GM21737 (cell line): ENCODE data around the gene GPR12.
"Not testable (repeated sequence)": the region's sequence is repeated elsewhere in the genome, so short reads cannot be mapped to it uniquely, and the experiment has no call there.

Experiments
- ATAC-seq: cut with Tn5 transposase; IDR thresholded peaks from one replicate; pipeline ENCODE4 v1.9.1; 2021; ENCODE audit warnings: mild to moderate bottlenecking, moderate library complexity; ENCODE audit not compliant: unreplicated experiment

GPR12 gene

DNA sequence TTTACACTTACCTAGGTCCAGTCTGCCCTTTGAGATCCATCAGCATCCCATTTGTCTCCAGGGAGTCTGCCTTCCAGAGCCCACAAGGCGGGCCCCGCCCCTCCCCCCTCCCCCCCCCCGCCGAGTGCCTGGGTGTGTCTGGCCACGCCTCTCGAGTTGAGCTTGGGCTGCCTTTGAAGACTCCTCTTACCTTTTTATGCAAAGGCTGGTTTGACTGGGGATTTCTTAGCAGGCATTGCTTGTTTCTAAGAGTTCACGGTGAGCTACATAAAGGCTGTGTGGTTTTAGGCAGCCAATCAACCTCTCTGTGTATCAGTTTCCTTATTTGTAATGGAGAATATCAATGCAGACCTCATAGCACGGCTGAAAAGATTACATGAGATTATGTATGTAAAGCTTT, 11.3 kb downstream of the GPR12 start:
- no peak for ATAC-seq

GRCh38 chr13:26747706-26748105, 12.9 kb downstream of the GPR12 start:
- no peak for ATAC-seq

DNA sequence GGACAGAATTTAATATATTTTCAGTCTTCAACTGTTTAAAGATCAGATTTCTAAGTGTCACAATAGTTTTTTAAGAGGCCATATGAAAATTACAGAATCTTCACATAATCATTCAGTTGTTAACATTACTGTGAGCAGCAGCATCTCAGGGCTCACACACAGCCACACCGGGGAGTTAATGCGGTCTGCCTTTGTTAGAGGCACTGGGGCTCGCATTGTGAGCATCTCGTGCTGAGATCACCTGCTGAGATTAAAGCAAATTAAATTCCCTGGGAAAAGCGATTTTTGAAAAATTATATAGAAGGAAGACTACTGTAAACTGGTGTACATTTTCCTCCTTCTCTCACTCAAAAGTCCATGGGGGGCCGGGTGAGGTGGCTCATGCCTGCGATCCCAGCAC, 16.6 kb downstream of the GPR12 start:
- ATAC-seq, result no peak

DNA sequence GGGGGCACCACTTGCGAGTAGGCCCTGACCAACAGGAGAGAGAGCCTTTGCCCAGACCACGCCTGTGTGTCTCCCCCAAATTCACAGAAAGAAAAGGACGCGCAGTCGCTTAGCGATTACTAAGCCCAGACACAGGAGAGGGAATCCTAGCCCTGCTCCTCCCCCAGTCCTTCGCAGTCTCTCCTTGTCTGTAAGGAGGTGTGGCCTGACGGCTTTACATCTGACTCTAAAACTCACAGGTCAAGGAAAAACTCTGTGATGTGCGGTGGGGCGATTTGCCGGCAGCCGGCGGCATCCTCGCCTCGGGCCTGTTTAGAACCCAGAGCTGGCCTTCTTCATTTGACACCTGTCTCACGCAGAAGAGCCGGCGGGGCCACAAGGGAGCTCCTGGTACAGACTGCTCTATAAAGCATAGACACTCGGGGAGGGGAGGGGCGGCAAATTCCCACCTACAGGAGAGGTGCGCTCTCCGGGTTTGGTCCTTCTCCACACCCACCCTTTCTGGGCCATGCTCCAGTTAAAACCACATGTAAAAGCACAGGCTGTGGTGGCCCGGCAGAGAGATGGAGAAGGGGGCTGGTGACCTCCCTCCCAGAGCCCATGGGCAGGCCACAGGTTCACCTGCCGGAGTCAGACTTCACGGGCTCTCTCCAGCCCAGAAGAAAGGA, 17.8 kb downstream of the GPR12 start:
- ATAC-seq, result no peak

DNA sequence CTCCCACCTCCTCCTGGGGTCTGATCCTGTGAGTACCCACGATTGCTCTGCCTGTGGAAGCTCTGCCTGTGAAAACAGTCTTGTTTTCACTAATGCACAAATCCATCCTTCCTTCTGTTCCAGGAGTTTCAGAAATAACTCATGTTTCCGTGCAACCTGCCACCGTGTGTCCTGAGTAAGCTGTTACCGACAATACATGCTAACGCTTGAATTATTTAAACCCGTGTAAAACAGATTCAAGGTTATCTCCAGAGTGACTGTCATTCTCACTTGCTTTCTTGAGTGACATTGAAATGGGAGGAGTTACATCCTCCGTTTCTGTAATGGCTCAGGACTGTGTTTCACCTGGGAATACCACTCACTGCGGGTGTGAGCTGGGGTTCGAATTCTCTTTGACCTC, 24.9 kb downstream of the GPR12 start:
- no peak for ATAC-seq

GRCh38 chr13:26727633-26728032, 33.0 kb downstream of the GPR12 start:
- no peak for ATAC-seq

DNA sequence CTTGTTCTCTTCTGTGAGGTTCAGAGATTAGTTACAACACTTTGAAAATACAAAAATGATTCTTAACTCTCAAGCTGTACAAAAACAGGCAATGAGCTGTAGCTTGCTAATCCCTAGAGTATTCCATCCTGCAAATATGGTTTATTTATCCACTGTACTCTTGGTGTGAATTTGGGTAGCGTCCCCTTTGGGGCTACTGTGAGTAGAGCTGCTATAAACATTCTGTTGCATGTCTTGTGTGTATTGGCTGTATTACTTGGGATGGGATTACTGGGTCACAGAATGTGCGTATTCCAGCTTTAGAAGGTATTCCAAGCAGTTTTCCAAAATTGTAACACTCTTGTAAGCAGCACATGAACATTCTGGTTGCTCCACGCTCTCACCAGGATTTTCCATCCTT, 33.5 kb downstream of the GPR12 start:
- no peak for ATAC-seq

DNA sequence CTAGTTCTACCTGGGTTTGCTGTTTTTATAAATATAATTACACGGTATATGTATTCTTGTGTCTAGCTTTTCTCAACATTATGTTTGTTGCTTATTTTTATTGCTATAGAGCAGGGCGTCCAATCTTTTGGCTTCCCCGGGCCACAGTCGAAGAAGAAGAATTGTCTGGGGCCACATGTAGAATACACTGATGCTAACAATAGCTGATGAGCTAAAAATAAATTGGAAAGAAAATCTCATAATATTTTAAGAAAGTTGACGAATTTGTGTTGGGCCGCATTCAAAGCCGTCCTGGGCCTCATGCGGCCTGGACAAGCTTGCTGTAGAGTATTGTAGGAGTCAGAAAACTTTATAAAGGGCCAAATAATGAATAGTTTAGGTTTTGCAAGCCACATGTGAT, 33.9 kb downstream of the GPR12 start:
- no peak for ATAC-seq

- ATAC-seq, result not testable (repeated sequence)
Measured at GRCh38 chr13:26723620-26724019, 37.0 kb downstream of the GPR12 start.

GRCh38 chr13:26722321-26722720, 38.3 kb downstream of the GPR12 start:
- no peak for ATAC-seq

DNA sequence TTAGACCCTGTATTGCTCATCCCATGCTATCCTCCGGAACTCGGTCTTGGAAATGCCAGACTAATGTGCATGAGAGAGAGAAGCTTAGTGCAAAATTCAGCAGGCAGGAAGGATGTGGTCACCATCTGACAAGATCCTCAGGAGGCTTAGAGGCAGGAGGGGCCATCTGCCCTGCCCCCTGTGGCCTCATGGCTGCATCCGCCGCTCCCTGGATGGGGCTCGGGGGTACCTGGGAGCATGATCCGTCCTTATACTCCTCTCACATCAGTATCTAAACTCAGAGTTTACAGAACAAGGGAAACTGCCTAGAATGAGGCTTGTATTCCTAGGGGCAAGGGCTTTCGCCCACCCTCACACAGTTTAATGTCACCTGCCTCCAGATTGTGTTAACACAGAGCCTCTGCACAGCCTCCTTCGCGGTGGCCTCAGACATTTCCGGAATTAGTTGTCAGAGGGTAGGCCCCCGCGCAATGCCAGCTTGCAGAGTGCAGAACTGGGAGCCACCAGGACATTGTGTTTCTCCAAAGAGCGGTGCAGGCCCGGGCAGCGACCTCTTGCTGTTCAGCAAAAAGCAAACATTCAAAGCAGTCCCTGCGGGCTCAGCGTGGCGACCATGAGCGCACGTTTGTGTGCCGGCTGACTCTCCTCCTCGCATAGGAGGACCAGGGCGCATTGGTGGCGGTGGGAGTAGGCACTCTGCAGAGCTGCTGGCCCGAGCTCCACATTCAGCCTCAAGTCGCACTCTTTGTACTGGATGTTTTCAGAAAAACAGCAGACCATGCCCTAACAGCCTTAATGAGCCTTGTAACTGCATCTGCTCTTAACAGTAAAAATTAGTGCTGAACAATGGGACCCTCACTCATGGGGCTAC, 39.1 kb downstream of the GPR12 start:
- ATAC-seq, result peak; percentile 76

DNA sequence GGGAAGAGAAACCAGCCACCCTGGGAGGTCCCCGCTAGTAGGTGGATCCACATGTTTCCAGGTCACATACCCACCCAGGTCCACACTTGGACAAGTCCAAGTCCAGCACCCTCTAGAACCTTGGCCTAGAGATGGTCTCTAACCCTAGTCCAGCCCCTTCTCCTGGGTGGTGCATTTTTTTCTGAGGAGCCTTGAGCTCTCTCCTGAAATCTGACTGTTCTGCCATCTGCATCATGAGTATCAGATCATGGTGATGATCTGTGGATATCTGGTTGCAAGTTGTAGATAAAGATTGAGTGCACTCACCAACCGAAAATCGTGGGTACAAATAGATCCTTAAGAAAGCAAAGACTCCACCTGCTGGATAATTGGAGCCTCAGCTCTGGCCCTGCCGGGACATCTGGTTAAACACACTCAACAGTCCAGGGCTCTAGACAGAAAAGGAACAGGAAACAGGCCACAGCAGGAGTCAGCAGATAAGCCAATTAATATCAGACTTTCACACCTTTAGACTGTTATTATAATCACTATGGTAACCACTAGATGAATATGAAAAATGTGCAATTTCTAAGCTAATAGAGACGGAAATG, 41.1 kb downstream of the GPR12 start:
- no peak for ATAC-seq

DNA sequence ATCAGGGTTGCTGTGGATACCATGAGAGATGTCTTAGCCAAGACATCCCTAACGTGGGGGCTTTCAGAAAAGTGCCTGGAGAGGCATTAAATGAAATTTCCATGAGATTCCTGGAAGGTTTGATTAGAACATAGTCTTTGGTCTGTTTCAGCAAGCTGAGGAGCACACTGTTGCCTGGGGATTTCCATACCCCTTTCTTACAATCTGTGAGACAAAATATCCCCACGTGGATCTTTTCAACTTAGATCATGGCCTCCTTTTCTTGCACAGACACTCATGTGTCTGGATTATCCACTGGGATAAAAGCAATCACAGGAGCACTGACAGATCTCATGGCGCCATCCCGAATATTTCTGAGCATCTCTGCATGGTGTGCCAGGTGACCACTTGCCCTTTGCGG, 41.7 kb downstream of the GPR12 start:
- no peak for ATAC-seq

- ATAC-seq, result no peak
Measured at GRCh38 chr13:26718146-26718545, 42.4 kb downstream of the GPR12 start.

- ATAC-seq, result no peak
Measured at GRCh38 chr13:26716984-26717383, 43.6 kb downstream of the GPR12 start.

DNA sequence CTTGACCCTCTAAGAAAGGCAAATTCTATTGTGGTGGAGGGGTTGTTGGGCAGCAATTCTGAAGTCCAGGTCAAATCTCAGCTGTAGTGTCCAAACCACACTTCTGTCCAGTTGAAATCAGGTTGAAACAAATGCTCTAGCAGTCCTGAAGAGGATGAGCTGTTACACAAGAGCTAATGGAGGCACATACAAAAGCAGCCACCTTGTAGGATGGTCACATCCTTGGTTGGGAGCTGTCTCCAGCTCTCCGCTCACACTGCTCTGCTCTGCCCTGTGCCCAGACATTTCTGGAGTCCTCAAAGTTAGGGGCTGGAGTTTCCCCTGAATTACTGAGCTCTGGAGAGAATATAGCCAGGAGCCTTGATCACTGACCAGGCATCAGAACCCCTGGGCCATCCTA, 47.2 kb downstream of the GPR12 start:
- no peak for ATAC-seq

GRCh38 chr13:26711211-26711610, 49.4 kb downstream of the GPR12 start:
- ATAC-seq, result no peak

DNA sequence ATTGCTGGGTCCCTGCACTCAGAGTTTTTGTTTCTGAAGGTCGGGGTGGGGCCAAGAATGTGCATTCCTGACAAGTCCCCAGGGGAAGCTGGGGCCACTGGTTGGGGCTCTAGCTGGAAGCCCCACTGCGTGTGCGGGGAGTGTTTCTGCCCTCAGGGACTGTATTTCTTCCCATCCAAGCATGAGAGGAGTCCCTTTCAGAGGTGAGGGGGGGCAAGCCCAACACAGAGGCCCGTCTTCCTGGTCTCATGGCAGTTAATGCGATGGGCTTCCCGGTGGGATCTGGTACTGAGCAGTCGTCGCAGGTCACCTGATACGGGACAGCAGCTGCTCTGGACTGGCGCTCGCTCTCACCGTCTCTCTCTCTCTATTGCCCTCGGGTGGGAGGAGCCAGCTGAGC, 50.4 kb downstream of the GPR12 start:
- no peak for ATAC-seq

- ATAC-seq, result no peak
Measured at GRCh38 chr13:26709461-26709860, 51.1 kb downstream of the GPR12 start.

DNA sequence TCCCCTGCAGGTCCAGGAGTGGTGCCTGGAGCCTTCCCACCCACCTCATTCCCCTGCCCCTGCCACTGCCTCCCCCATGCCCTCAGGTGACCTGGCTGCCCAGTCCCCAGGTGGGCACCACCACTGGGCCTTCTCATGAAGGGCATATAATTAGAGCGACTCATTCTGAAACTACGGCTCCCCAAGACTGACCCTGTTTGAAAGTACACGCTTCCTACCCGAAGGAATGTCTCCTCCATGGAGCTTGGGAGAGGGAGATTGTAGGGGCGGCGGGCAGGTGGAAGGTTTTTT, 52.6 kb downstream of the GPR12 start:
- ATAC-seq, result no peak

- ATAC-seq, result no peak
Measured at GRCh38 chr13:26707122-26708006, 53.2 kb downstream of the GPR12 start.
